ENCODE results near the gene RTN1. TPM values are rescaled to one million over a fixed set of nuclear protein-coding genes. Genes with fewer than 3 reads are reported as not detected.

The RTN1 gene
- total and polyA plus RNA-seq, 2 of the 8 experiments (the other 6 are each of a cell fraction or from before 2014, with no cell fraction given), result 2.8 to 4.9 TPM

- TF ChIP-seq CHD2 (IDR thresholded peaks at IDR 0.05; ENCODE audit: low read length), result no peak
Measured at GRCh38 chr14:59761851-59762250, 108.7 kb downstream of the RTN1 start (continued).

Measured in H1 (cell line).